Measurements from ENCODE around the gene LYPD6.
"Not testable (repeated sequence)": the region's sequence is repeated elsewhere in the genome, so short reads cannot be mapped to it uniquely, and the experiment has no call there.

LYPD6 gene

GRCh38 chr2:149483004-149483605 lies 152.7 kb downstream of the LYPD6 start:
- FAIRE-seq = no peak
- no peak for DNase-seq (ENCODE audit: insufficient read length, low spot score)
- no peak for TF ChIP-seq CTCF (IDR thresholded peaks at IDR 0.05; ENCODE audit: insufficient read depth, missing control alignments)

- FAIRE-seq = no peak
- no peak for TF ChIP-seq CTCF (IDR thresholded peaks at IDR 0.05; ENCODE audit: insufficient read depth, missing control alignments)
- no peak for DNase-seq (ENCODE audit: insufficient read length, low spot score)
Observed at GRCh38 chr2:149486664-149487063, 156.3 kb downstream of the LYPD6 start.

GRCh38 chr2:149487189-149487588 lies 156.8 kb downstream of the LYPD6 start:
- no peak for DNase-seq (ENCODE audit: insufficient read length, low spot score)
- FAIRE-seq = no peak
- no peak for TF ChIP-seq CTCF (IDR thresholded peaks at IDR 0.05; ENCODE audit: insufficient read depth, missing control alignments)

DNA sequence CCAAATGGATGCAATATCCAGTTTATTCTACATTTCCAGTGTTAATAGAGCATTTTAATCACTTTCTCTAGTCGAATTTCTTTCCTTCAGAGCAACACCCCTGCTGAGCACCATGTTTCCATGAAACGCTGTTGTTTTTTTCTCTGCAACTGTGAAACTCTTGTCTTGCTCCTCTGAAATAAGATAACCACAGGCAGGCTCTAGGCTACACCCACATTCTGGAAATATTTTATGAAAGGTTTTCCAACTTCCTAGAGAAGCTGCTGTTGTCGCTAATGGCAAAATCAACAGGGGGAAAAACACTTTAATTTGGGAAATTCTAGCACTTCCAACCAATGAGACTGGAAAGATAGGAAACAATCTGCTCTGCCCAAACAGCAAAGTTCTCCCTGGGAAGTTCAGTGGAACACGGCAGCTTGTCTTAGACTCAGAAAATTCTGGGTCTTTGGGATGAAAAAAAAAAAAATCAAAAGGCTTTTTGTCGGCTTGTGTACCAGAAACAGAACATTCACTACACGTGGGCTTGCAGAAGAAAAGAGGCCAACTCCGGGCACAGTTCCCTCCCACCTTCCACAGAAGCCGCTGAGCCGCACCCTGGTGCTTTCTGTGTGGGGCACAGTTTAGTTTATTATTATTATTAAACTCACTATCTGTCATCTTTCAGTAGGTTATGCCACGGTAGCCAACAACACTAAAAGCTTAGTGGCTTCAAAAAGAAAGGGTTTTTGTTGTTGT lies 158.5 kb downstream of the LYPD6 start:
- FAIRE-seq = no peak
- DNase-seq (ENCODE audit: insufficient read length, low spot score) = no peak
- TF ChIP-seq CTCF (IDR thresholded peaks at IDR 0.05; ENCODE audit: insufficient read depth, missing control alignments) = no peak

- no peak for TF ChIP-seq CTCF (IDR thresholded peaks at IDR 0.05; ENCODE audit: insufficient read depth, missing control alignments)
- FAIRE-seq (no peak), DNase-seq (ENCODE audit: insufficient read length, low spot score) (no peak)
Observed at GRCh38 chr2:149489452-149489851, 159.1 kb downstream of the LYPD6 start.

DNA sequence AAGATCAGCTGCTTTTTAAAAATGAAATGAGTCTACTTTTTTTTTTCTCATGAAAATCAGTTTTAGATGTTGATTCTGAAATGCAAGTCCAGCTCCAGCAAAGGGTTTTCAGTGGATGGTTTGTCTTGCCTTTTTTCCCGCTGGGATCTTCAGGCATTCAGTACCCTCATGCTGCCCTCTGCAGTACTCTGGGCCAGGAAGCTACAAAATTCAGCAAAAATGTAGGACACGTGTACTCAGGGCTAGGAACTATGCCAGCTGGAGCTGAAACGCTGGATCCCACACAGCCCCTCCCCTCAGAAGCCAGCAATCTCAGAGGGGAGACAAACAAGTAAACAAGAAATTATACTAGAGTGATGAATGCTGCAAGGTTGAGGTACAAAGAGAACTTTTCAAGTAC lies 159.9 kb downstream of the LYPD6 start:
- FAIRE-seq (no peak), DNase-seq (ENCODE audit: insufficient read length, low spot score) (no peak)
- TF ChIP-seq CTCF (IDR thresholded peaks at IDR 0.05; ENCODE audit: insufficient read depth, missing control alignments) = no peak

GRCh38 chr2:149492923-149493322 lies 162.5 kb downstream of the LYPD6 start:
- no peak for DNase-seq (ENCODE audit: insufficient read length, low spot score)
- TF ChIP-seq CTCF (IDR thresholded peaks at IDR 0.05; ENCODE audit: insufficient read depth, missing control alignments) = no peak
- FAIRE-seq = no peak

- DNase-seq (ENCODE audit: insufficient read length, low spot score); FAIRE-seq: not testable (repeated sequence)
Observed at GRCh38 chr2:149499204-149499603, 168.8 kb downstream of the LYPD6 start.

- not testable (repeated sequence) for DNase-seq (ENCODE audit: insufficient read length, low spot score); FAIRE-seq
Observed at GRCh38 chr2:149506808-149507207, 176.4 kb downstream of the LYPD6 start.

Data from D721Med (cell line).